HEK293 (cell line): ENCODE data around the gene CD2.

Experiments used
- CTCF ChIA-PET: fragments of 350-600 bp; formaldehyde crosslinking; extraction: SDS; loops from one replicate; lab custom pipeline; 2021; ENCODE audit warnings: antibody characterized with exemption; lab: Yijun Ruan, JAX
- POLR2A ChIA-PET: fragments of 300-600 bp; formaldehyde crosslinking; extraction: SDS; loops from one replicate; lab custom pipeline; 2020; ENCODE audit warnings: antibody characterized with exemption, inconsistent platforms; lab: Yijun Ruan, JAX
- H3K27ac ChIP-seq: fragments of 200-500 bp; sonication (Bioruptor generic); 2 replicates; pipeline ENCODE4 v1.5.1; 2014; ENCODE audit warnings: low read depth, low read length, control low read depth, inconsistent platforms; ENCODE audit errors: extremely low read depth
- H3K36me3 ChIP-seq, 2 experiments: fragments of 200-500 bp in 1 of 2; sonication (Bioruptor generic) in 1 of 2; 1 replicate in 1 of 2; 2 replicates in 1 of 2; pipeline ENCODE4 v1.5.1; 2014 to 2017; ENCODE audit warnings: inconsistent platforms in 2 of 2, low read length in 2 of 2; ENCODE audit not compliant: control insufficient read depth in 2 of 2, insufficient read depth in 1 of 2
- H3K4me1 ChIP-seq: fragments of 200-500 bp; sonication (Bioruptor generic); 2 replicates; pipeline ENCODE4 v1.5.1; 2014; ENCODE audit warnings: mild to moderate bottlenecking, low read length, inconsistent platforms; ENCODE audit not compliant: control insufficient read depth, insufficient read depth
- H3K4me3 ChIP-seq: 2 replicates; pipeline ENCODE4 v1.5.1; 2011; ENCODE audit warnings: low read depth, mild to moderate bottlenecking, control low read depth, low read length, moderate library complexity
- H3K9me3 ChIP-seq: fragments of 200-500 bp; sonication (Bioruptor generic); 2 replicates; pipeline ENCODE4 v1.5.1; 2014; ENCODE audit warnings: low read depth, low read length, inconsistent platforms; ENCODE audit not compliant: control insufficient read depth, insufficient read depth
- EGR2 ChIP-seq: fragments of 450-650 bp; formaldehyde crosslinking; IDR thresholded peaks from 2 replicates; pipeline ENCODE4 v1.5.1; 2016; ENCODE audit warnings: low read depth, missing biosample characterization, missing genetic modification characterization
- GLIS1 ChIP-seq: fragments of 450-650 bp; formaldehyde crosslinking; IDR thresholded peaks from 2 replicates; pipeline ENCODE4 v1.5.1; 2016; ENCODE audit warnings: missing biosample characterization, missing genetic modification characterization
- KLF16 ChIP-seq: fragments of 450-650 bp; formaldehyde crosslinking; IDR thresholded peaks from 2 replicates; pipeline ENCODE4 v1.5.1; 2017; ENCODE audit warnings: missing biosample characterization, missing genetic modification characterization
- KLF8 ChIP-seq: fragments of 450-650 bp; formaldehyde crosslinking; IDR thresholded peaks from 2 replicates; pipeline ENCODE4 v1.5.1; 2016; ENCODE audit warnings: missing biosample characterization, missing genetic modification characterization
- OVOL3 ChIP-seq: fragments of 450-650 bp; formaldehyde crosslinking; IDR thresholded peaks from 2 replicates; pipeline ENCODE4 v1.5.1; 2016; ENCODE audit warnings: missing biosample characterization, missing genetic modification characterization
- SCRT1 ChIP-seq: fragments of 450-650 bp; formaldehyde crosslinking; IDR thresholded peaks from 2 replicates; pipeline ENCODE4 v1.5.1; 2016; ENCODE audit warnings: missing biosample characterization, missing genetic modification characterization, borderline replicate concordance
- SETDB1 ChIP-seq: IDR thresholded peaks from one replicate; pipeline ENCODE4 v1.6.1; 2017; ENCODE audit warnings: mild to moderate bottlenecking, low read length, moderate library complexity, mixed read lengths; ENCODE audit not compliant: insufficient read length
- TCF7L2 ChIP-seq: IDR thresholded peaks from 2 replicates; pipeline ENCODE4 v1.6.1; 2011; ENCODE audit warnings: low read depth, mild to moderate bottlenecking, inconsistent platforms, low read length, moderate library complexity, borderline replicate concordance
- ZFP3 ChIP-seq: fragments of 450-650 bp; formaldehyde crosslinking; IDR thresholded peaks from 2 replicates; pipeline ENCODE4 v1.5.1; 2016; ENCODE audit warnings: low read depth, missing biosample characterization, missing genetic modification characterization
- ZFP41 ChIP-seq: fragments of 450-650 bp; formaldehyde crosslinking; IDR thresholded peaks from 2 replicates; pipeline ENCODE4 v1.5.1; 2016; ENCODE audit warnings: missing biosample characterization, missing genetic modification characterization, borderline replicate concordance
- ZIC2 ChIP-seq: fragments of 450-650 bp; formaldehyde crosslinking; IDR thresholded peaks from 2 replicates; pipeline ENCODE4 v1.5.1; 2016; ENCODE audit warnings: missing biosample characterization, missing genetic modification characterization
- ZNF132 ChIP-seq: fragments of 450-650 bp; formaldehyde crosslinking; IDR thresholded peaks from 2 replicates; pipeline ENCODE4 v1.5.1; 2017; ENCODE audit warnings: missing biosample characterization, missing genetic modification characterization, borderline replicate concordance
- ZNF155 ChIP-seq: fragments of 450-650 bp; formaldehyde crosslinking; IDR thresholded peaks from 2 replicates; pipeline ENCODE4 v1.5.1; 2016; ENCODE audit warnings: missing biosample characterization, missing genetic modification characterization
- ZNF2 ChIP-seq: fragments of 450-650 bp; formaldehyde crosslinking; IDR thresholded peaks from 2 replicates; pipeline ENCODE4 v1.5.1; 2016; ENCODE audit warnings: missing biosample characterization, missing genetic modification characterization
- ZNF214 ChIP-seq: fragments of 450-650 bp; formaldehyde crosslinking; IDR thresholded peaks from 2 replicates; pipeline ENCODE4 v1.5.1; 2017; ENCODE audit warnings: missing biosample characterization, mild to moderate bottlenecking, missing genetic modification characterization, borderline replicate concordance
- ZNF24 ChIP-seq: fragments of 450-650 bp; formaldehyde crosslinking; IDR thresholded peaks from 2 replicates; pipeline ENCODE4 v1.5.1; 2016; ENCODE audit warnings: missing biosample characterization, missing genetic modification characterization
- ZNF274 ChIP-seq, 2 experiments: fragments of 200-500 bp in 1 of 2; fragments of 450-650 bp in 1 of 2; sonication (Bioruptor generic) in 1 of 2; formaldehyde crosslinking in 1 of 2; IDR thresholded peaks; 2 replicates each; pipeline versions ENCODE4 v1.5.1 to v1.6.1; 2014 to 2016; ENCODE audit warnings: borderline replicate concordance in 1 of 2, inconsistent platforms in 1 of 2, low read length in 1 of 2, missing biosample characterization in 1 of 2, missing genetic modification characterization in 1 of 2
- ZNF501 ChIP-seq: fragments of 450-650 bp; formaldehyde crosslinking; IDR thresholded peaks from 2 replicates; pipeline ENCODE4 v1.5.1; 2016; ENCODE audit warnings: missing biosample characterization, missing genetic modification characterization
- ZNF76 ChIP-seq: fragments of 450-650 bp; formaldehyde crosslinking; IDR thresholded peaks from 2 replicates; pipeline ENCODE4; 2016; ENCODE audit warnings: low read depth, missing biosample characterization, missing genetic modification characterization, borderline replicate concordance
- ZXDB ChIP-seq: fragments of 450-650 bp; formaldehyde crosslinking; IDR thresholded peaks from 2 replicates; pipeline ENCODE4 v1.5.1; 2016; ENCODE audit warnings: missing biosample characterization, missing genetic modification characterization
- TF ChIP-seq, protein P1 (sequence below): fragments of 450-650 bp; formaldehyde crosslinking; IDR thresholded peaks from 2 replicates; pipeline ENCODE4 v1.5.1; 2016; ENCODE audit warnings: missing biosample characterization, missing genetic modification characterization, borderline replicate concordance
- TF ChIP-seq, protein P2 (sequence below): fragments of 450-650 bp; formaldehyde crosslinking; IDR thresholded peaks from 2 replicates; pipeline ENCODE4 v1.5.1; 2016; ENCODE audit warnings: missing biosample characterization, missing genetic modification characterization
- TF ChIP-seq, protein P3 (sequence below): fragments of 450-650 bp; formaldehyde crosslinking; IDR thresholded peaks from 2 replicates; pipeline ENCODE4 v1.5.1; 2016; ENCODE audit warnings: missing biosample characterization, missing genetic modification characterization

The CD2 gene

DNA sequence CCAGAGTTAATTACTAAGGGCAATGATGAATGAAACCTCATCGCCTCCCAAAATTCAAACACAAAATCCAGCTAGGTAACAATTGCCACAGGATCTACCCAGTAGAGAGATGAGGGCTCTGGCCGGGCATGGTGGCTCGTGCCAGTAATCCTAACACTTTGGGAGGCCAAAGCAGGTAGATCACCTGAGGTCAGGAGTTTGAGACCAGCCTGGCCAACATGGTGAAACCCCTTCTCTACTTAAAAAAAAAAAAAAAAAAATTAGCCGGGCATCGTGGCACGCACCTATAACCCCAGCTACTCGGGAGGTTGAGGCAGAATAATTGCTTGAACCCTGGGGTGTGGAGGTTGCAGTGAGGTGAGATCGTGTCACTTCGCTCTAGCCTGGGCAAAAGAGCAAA lies 15.8 kb downstream of the CD2 start:
- H3K9me3 ChIP-seq, result no peaks in the 10 kb centered on the region
- no peaks in the 10 kb centered on the region for H3K4me1 ChIP-seq
- no peak overlapping the region for H3K4me3 ChIP-seq
- no peaks in the 10 kb centered on the region for H3K36me3 ChIP-seq
- POLR2A ChIA-PET, result interaction anchor here (0.5 kb wide), 1 partner anchor 200 kb away, joined by 3 read pairs; no protein-coding TSS in a partner anchor
- CTCF ChIA-PET, result interaction anchor here (0.6 kb wide), 1 partner anchor 18 kb away, joined by 5 read pairs; no protein-coding TSS in a partner anchor
- TF ChIP-seq KLF16 (tag by site-specific recombination), result no peak
- TF ChIP-seq ZNF2, result no peak
- TF ChIP-seq ZNF214, result no peak
- no peak for TF ChIP-seq ZNF132 (tag by site-specific recombination)
- TF ChIP-seq, protein P1, sequence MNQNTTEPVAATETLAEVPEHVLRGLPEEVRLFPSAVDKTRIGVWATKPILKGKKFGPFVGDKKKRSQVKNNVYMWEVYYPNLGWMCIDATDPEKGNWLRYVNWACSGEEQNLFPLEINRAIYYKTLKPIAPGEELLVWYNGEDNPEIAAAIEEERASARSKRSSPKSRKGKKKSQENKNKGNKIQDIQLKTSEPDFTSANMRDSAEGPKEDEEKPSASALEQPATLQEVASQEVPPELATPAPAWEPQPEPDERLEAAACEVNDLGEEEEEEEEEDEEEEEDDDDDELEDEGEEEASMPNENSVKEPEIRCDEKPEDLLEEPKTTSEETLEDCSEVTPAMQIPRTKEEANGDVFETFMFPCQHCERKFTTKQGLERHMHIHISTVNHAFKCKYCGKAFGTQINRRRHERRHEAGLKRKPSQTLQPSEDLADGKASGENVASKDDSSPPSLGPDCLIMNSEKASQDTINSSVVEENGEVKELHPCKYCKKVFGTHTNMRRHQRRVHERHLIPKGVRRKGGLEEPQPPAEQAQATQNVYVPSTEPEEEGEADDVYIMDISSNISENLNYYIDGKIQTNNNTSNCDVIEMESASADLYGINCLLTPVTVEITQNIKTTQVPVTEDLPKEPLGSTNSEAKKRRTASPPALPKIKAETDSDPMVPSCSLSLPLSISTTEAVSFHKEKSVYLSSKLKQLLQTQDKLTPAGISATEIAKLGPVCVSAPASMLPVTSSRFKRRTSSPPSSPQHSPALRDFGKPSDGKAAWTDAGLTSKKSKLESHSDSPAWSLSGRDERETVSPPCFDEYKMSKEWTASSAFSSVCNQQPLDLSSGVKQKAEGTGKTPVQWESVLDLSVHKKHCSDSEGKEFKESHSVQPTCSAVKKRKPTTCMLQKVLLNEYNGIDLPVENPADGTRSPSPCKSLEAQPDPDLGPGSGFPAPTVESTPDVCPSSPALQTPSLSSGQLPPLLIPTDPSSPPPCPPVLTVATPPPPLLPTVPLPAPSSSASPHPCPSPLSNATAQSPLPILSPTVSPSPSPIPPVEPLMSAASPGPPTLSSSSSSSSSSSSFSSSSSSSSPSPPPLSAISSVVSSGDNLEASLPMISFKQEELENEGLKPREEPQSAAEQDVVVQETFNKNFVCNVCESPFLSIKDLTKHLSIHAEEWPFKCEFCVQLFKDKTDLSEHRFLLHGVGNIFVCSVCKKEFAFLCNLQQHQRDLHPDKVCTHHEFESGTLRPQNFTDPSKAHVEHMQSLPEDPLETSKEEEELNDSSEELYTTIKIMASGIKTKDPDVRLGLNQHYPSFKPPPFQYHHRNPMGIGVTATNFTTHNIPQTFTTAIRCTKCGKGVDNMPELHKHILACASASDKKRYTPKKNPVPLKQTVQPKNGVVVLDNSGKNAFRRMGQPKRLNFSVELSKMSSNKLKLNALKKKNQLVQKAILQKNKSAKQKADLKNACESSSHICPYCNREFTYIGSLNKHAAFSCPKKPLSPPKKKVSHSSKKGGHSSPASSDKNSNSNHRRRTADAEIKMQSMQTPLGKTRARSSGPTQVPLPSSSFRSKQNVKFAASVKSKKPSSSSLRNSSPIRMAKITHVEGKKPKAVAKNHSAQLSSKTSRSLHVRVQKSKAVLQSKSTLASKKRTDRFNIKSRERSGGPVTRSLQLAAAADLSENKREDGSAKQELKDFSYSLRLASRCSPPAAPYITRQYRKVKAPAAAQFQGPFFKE (tag by site-specific recombination), result no peak
- TF ChIP-seq ZNF155 (tag by site-specific recombination), result no peak
- no peak for TF ChIP-seq SETDB1
- TF ChIP-seq KLF8 (tag by site-specific recombination), result no peak
- H3K27ac ChIP-seq, result no peak overlapping the region

DNA sequence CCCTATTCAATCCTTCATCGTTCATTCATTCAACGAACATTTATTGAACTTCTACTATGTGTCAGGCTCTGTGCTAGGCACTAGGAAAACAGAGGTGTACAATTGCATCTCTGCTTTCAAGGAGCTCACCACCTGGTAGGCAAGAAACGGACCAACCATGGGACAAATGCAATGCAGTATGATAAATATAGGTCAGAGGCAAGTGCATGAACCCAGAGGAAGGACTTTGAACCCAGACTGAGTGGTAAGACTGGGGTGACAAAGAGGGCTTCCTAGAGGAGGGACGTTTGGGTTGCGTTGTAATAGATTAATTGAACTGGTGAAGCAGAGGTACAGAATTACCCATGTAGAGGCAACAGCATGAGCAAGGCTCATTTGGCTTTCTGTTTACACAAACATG lies 16.4 kb downstream of the CD2 start:
- CTCF ChIA-PET, result interaction anchor here (0.6 kb wide), 1 partner anchor 17 kb away, joined by 5 read pairs; no protein-coding TSS in a partner anchor
- Histone ChIP-seq H3K4me3 (no peak overlapping the region), H3K9me3 (no peaks in the 10 kb centered on the region)
- TF ChIP-seq, protein P2, sequence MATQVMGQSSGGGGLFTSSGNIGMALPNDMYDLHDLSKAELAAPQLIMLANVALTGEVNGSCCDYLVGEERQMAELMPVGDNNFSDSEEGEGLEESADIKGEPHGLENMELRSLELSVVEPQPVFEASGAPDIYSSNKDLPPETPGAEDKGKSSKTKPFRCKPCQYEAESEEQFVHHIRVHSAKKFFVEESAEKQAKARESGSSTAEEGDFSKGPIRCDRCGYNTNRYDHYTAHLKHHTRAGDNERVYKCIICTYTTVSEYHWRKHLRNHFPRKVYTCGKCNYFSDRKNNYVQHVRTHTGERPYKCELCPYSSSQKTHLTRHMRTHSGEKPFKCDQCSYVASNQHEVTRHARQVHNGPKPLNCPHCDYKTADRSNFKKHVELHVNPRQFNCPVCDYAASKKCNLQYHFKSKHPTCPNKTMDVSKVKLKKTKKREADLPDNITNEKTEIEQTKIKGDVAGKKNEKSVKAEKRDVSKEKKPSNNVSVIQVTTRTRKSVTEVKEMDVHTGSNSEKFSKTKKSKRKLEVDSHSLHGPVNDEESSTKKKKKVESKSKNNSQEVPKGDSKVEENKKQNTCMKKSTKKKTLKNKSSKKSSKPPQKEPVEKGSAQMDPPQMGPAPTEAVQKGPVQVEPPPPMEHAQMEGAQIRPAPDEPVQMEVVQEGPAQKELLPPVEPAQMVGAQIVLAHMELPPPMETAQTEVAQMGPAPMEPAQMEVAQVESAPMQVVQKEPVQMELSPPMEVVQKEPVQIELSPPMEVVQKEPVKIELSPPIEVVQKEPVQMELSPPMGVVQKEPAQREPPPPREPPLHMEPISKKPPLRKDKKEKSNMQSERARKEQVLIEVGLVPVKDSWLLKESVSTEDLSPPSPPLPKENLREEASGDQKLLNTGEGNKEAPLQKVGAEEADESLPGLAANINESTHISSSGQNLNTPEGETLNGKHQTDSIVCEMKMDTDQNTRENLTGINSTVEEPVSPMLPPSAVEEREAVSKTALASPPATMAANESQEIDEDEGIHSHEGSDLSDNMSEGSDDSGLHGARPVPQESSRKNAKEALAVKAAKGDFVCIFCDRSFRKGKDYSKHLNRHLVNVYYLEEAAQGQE (tag by site-specific recombination), result no peak
- TF ChIP-seq EGR2 (tag by site-specific recombination), result no peak
- TF ChIP-seq ZNF76 (tag by site-specific recombination), result no peak
- TF ChIP-seq GLIS1 (tag by site-specific recombination), result no peak
- TF ChIP-seq ZNF24 (tag by site-specific recombination), result no peak
- TF ChIP-seq ZXDB, result no peak
- TF ChIP-seq ZFP3 (tag by site-specific recombination), result no peak
- TF ChIP-seq OVOL3 (tag by site-specific recombination), result no peak
- no peak for TF ChIP-seq TCF7L2
- no peak for TF ChIP-seq ZFP41 (tag by site-specific recombination)
- no peak for TF ChIP-seq ZIC2 (tag by site-specific recombination)
- TF ChIP-seq SCRT1 (tag by site-specific recombination), result no peak
- TF ChIP-seq ZNF501 (tag by site-specific recombination), result no peak
- TF ChIP-seq, protein P3, sequence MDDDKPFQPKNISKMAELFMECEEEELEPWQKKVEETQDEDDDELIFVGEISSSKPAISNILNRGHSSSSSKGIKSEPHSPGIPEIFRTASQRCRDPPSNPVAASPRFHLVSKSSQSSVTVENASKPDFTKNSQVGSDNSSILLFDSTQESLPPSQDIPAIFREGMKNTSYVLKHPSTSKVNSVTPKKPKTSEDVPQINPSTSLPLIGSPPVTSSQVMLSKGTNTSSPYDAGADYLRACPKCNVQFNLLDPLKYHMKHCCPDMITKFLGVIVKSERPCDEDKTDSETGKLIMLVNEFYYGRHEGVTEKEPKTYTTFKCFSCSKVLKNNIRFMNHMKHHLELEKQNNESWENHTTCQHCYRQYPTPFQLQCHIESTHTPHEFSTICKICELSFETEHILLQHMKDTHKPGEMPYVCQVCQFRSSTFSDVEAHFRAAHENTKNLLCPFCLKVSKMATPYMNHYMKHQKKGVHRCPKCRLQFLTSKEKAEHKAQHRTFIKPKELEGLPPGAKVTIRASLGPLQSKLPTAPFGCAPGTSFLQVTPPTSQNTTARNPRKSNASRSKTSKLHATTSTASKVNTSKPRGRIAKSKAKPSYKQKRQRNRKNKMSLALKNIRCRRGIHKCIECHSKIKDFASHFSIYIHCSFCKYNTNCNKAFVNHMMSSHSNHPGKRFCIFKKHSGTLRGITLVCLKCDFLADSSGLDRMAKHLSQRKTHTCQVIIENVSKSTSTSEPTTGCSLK (tag by site-specific recombination), result no peak
- no peak for TF ChIP-seq ZNF274 (IDR thresholded peaks at IDR 0.05; ENCODE audit: low read length)
- no peak for TF ChIP-seq ZNF274 (tag by site-specific recombination; IDR thresholded peaks at IDR 0.05; ENCODE audit: borderline replicate concordance)
- TF ChIP-seq, all 188 proteins: peak for 0
- Histone ChIP-seq H3K27ac (no peak overlapping the region), H3K4me1 (no peaks in the 10 kb centered on the region), H3K36me3 (no peaks in the 10 kb centered on the region)
- POLR2A ChIA-PET, result no interaction called here
